Immature natural killer cell (primary cell): Measurements from ENCODE around the gene ANXA2R. TPM values are rescaled to one million over a fixed set of nuclear protein-coding genes. Genes with fewer than 3 reads are reported as not detected.
"Not testable (repeated sequence)": the region's sequence is repeated elsewhere in the genome, so short reads cannot be mapped to it uniquely, and the experiment has no call there.

Experiments
- DNase-seq, 3 donors: peaks; one replicate each; pipeline ENCODE4 v3.0.0; 2022; ENCODE audit warnings: mixed read lengths in 1 of 3
- H3K27ac Mint-ChIP-seq, 6 donors: one replicate each; pipeline ENCODE4 v1.8.0; 2020; ENCODE audit warnings: mixed read lengths in 6 of 6, mild to moderate bottlenecking in 5 of 6, inconsistent platforms in 4 of 6, moderate library complexity in 3 of 6
- H3K27me3 Mint-ChIP-seq, 3 donors: one replicate each; pipeline ENCODE4 v1.8.0; 2020 to 2021; ENCODE audit warnings: low read depth in 3 of 3, mild to moderate bottlenecking in 3 of 3, mixed read lengths in 3 of 3, moderate library complexity in 3 of 3, inconsistent platforms in 1 of 3
- H3K36me3 Mint-ChIP-seq, 3 donors: one replicate each; pipeline ENCODE4 v1.8.0; 2020; ENCODE audit warnings: mixed read lengths in 3 of 3, inconsistent platforms in 2 of 3, mild to moderate bottlenecking in 2 of 3
- H3K4me1 Mint-ChIP-seq, 2 donors: one replicate each; pipeline ENCODE4 v1.8.0; 2020; ENCODE audit warnings: inconsistent platforms in 2 of 2, mild to moderate bottlenecking in 2 of 2, mixed read lengths in 2 of 2, moderate library complexity in 1 of 2
- H3K4me3 Mint-ChIP-seq, 5 donors: one replicate each; pipeline ENCODE4 v1.8.0; 2020; ENCODE audit warnings: mild to moderate bottlenecking in 5 of 5, mixed read lengths in 5 of 5, inconsistent platforms in 3 of 5, moderate library complexity in 3 of 5
- H3K9me3 Mint-ChIP-seq, 6 donors: one replicate each; pipeline ENCODE4 v1.8.0; 2020; ENCODE audit warnings: mild to moderate bottlenecking in 6 of 6, mixed read lengths in 6 of 6, inconsistent platforms in 4 of 6, moderate library complexity in 3 of 6
- polyA plus RNA-seq, 3 donors: library from polyadenylated mRNA; unstranded; fragments of 300-500 nt; fragmentation: Illumina TruSeq; gene quantifications; one replicate each; pipeline ENCODE4 v1.2.3, GENCODE V29; 2021

ANXA2R gene
- polyA plus RNA-seq = 10 to 100 TPM; 35.3 to 53.0 (median 44.3) TPM

- peak within 1 kb of the TSS; percentile 98 to 100 (median 100) for H3K27ac Mint-ChIP-seq
- peaks cover 78 to 88% of the 10 kb centered on the region in 2 donors for H3K4me1 Mint-ChIP-seq
- H3K36me3 Mint-ChIP-seq = peaks cover 0 to 6% (median 3%) of the 10 kb centered on the region in 3 donors
- H3K4me3 Mint-ChIP-seq = peak within 1 kb of the TSS; percentile 93 to 99 (median 98)
- H3K9me3 Mint-ChIP-seq = peaks cover 0 to 2% (median 0%) of the 10 kb centered on the region in 6 donors
- peak; percentile 93 to 96 (median 95) for DNase-seq
- H3K27me3 Mint-ChIP-seq = peaks cover 45 to 66% (median 54%) of the 10 kb centered on the region in 3 donors
Observed at GRCh38 chr5:43040287-43041098, at the start of gene ANXA2R. TSS of gene ANXA2R (minus strand) at chr5:43040319. CDS start at chr5:43040046, 273 bp downstream.

GRCh38 chr5:43086118-43086908, 46.2 kb upstream of the ANXA2R start:
- not testable (repeated sequence) for H3K4me1 Mint-ChIP-seq, H3K36me3 Mint-ChIP-seq, H3K27me3 Mint-ChIP-seq, H3K9me3 Mint-ChIP-seq, H3K27ac Mint-ChIP-seq, DNase-seq, H3K4me3 Mint-ChIP-seq

GRCh38 chr5:43085453-43085852, 45.3 kb upstream of the ANXA2R start:
- Mint-ChIP-seq H3K36me3 (peaks cover 0 to 12% (median 10%) of the 10 kb centered on the region in 3 donors), H3K27me3 (peaks cover 0 to 2% (median 0%) of the 10 kb centered on the region in 3 donors), H3K9me3 (no peaks in the 10 kb centered on the region), H3K4me3 (no peak overlapping the region), H3K4me1 (no peaks in the 10 kb centered on the region), H3K27ac (peak overlapping the region in 1 of 6 donors; percentile 31)
- DNase-seq = no peak

GRCh38 chr5:43084468-43084867, 44.3 kb upstream of the ANXA2R start:
- not testable (repeated sequence) for H3K4me3 Mint-ChIP-seq, H3K27ac Mint-ChIP-seq, H3K27me3 Mint-ChIP-seq, DNase-seq, H3K9me3 Mint-ChIP-seq, H3K4me1 Mint-ChIP-seq
- peaks cover 0 to 12% (median 10%) of the 10 kb centered on the region in 3 donors for H3K36me3 Mint-ChIP-seq

- not testable (repeated sequence) for DNase-seq, H3K27me3 Mint-ChIP-seq, H3K4me3 Mint-ChIP-seq, H3K9me3 Mint-ChIP-seq
- Mint-ChIP-seq H3K4me1 (peaks cover 6 to 14% of the 10 kb centered on the region in 2 donors), H3K27ac (peak overlapping the region in 5 of 6 donors; percentile 2 to 48 (median 27)), H3K36me3 (peaks cover 0 to 18% (median 13%) of the 10 kb centered on the region in 3 donors)
Observed at GRCh38 chr5:43081345-43081744, 41.2 kb upstream of the ANXA2R start.

GRCh38 chr5:43078956-43079355, 38.8 kb upstream of the ANXA2R start:
- Mint-ChIP-seq H3K27me3 (peaks cover 0 to under 1% (median 0%) of the 10 kb centered on the region in 3 donors), H3K27ac (peak overlapping the region in 1 of 6 donors; percentile 12), H3K4me3 (no peak overlapping the region), H3K36me3 (peaks cover 0 to 21% (median 15%) of the 10 kb centered on the region in 3 donors), H3K9me3 (no peaks in the 10 kb centered on the region), H3K4me1 (peaks cover 23 to 36% of the 10 kb centered on the region in 2 donors)
- no peak for DNase-seq

GRCh38 chr5:43077446-43078191, 37.5 kb upstream of the ANXA2R start:
- H3K9me3 Mint-ChIP-seq, DNase-seq, H3K27me3 Mint-ChIP-seq, H3K4me3 Mint-ChIP-seq: not testable (repeated sequence)
- Mint-ChIP-seq H3K27ac (peak overlapping the region in 4 of 6 donors; percentile 25 to 76 (median 48)), H3K4me1 (peaks cover 36 to 50% of the 10 kb centered on the region in 2 donors), H3K36me3 (peaks cover 0 to 25% (median 15%) of the 10 kb centered on the region in 3 donors)

- peaks cover 5 to 22% (median 12%) of the 10 kb centered on the region in 3 donors for H3K36me3 Mint-ChIP-seq
- H3K4me3 Mint-ChIP-seq = no peak overlapping the region
- peak overlapping the region; percentile 1 to 84 (median 50) for H3K27ac Mint-ChIP-seq
- H3K4me1 Mint-ChIP-seq = peaks cover 45 to 60% of the 10 kb centered on the region in 2 donors
- H3K27me3 Mint-ChIP-seq = peaks cover 0 to 3% (median 0%) of the 10 kb centered on the region in 3 donors
- DNase-seq = no peak
- H3K9me3 Mint-ChIP-seq = no peaks in the 10 kb centered on the region
Observed at GRCh38 chr5:43075319-43076293, 35.5 kb upstream of the ANXA2R start.

GRCh38 chr5:43074987-43075318, 34.8 kb upstream of the ANXA2R start:
- Mint-ChIP-seq H3K27ac (peak overlapping the region in 3 of 6 donors; percentile 1 to 84 (median 28)), H3K4me1 (peaks cover 49 to 66% of the 10 kb centered on the region in 2 donors), H3K4me3 (no peak overlapping the region), H3K27me3 (peaks cover 0 to 3% (median 0%) of the 10 kb centered on the region in 3 donors), H3K9me3 (no peaks in the 10 kb centered on the region), H3K36me3 (peaks cover 8 to 27% (median 12%) of the 10 kb centered on the region in 3 donors)
- no peak for DNase-seq

- peaks cover 58 to 77% of the 10 kb centered on the region in 2 donors for H3K4me1 Mint-ChIP-seq
- H3K9me3 Mint-ChIP-seq = no peaks in the 10 kb centered on the region
- no peak overlapping the region for H3K4me3 Mint-ChIP-seq
- peaks cover 0 to 3% (median 0%) of the 10 kb centered on the region in 3 donors for H3K27me3 Mint-ChIP-seq
- peak overlapping the region; percentile 25 to 86 (median 59) for H3K27ac Mint-ChIP-seq
- peaks cover 8 to 28% (median 12%) of the 10 kb centered on the region in 3 donors for H3K36me3 Mint-ChIP-seq
- peak; percentile 45 to 59 (median 57) for DNase-seq
Observed at GRCh38 chr5:43073597-43074546, 33.8 kb upstream of the ANXA2R start.

- H3K4me3 Mint-ChIP-seq = peak overlapping the region; percentile 96 to 98 (median 98)
- H3K27ac Mint-ChIP-seq = peak overlapping the region in 1 of 6 donors; percentile 22
- not testable (repeated sequence) for H3K9me3 Mint-ChIP-seq, DNase-seq
- peaks cover 7 to 32% (median 22%) of the 10 kb centered on the region in 3 donors for H3K27me3 Mint-ChIP-seq
- peaks cover 3 to 20% (median 8%) of the 10 kb centered on the region in 3 donors for H3K36me3 Mint-ChIP-seq
- peaks cover 66 to 79% of the 10 kb centered on the region in 2 donors for H3K4me1 Mint-ChIP-seq
Observed at GRCh38 chr5:43069401-43069720, 29.2 kb upstream of the ANXA2R start.
